ENCODE measurements around the gene GPRC6A. TPM values are rescaled to one million over a fixed set of nuclear protein-coding genes. Genes with fewer than 3 reads are reported as not detected.

Gene GPRC6A, protein sequence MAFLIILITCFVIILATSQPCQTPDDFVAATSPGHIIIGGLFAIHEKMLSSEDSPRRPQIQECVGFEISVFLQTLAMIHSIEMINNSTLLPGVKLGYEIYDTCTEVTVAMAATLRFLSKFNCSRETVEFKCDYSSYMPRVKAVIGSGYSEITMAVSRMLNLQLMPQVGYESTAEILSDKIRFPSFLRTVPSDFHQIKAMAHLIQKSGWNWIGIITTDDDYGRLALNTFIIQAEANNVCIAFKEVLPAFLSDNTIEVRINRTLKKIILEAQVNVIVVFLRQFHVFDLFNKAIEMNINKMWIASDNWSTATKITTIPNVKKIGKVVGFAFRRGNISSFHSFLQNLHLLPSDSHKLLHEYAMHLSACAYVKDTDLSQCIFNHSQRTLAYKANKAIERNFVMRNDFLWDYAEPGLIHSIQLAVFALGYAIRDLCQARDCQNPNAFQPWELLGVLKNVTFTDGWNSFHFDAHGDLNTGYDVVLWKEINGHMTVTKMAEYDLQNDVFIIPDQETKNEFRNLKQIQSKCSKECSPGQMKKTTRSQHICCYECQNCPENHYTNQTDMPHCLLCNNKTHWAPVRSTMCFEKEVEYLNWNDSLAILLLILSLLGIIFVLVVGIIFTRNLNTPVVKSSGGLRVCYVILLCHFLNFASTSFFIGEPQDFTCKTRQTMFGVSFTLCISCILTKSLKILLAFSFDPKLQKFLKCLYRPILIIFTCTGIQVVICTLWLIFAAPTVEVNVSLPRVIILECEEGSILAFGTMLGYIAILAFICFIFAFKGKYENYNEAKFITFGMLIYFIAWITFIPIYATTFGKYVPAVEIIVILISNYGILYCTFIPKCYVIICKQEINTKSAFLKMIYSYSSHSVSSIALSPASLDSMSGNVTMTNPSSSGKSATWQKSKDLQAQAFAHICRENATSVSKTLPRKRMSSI
- not detected in 2 replicates for total RNA-seq

DNA sequence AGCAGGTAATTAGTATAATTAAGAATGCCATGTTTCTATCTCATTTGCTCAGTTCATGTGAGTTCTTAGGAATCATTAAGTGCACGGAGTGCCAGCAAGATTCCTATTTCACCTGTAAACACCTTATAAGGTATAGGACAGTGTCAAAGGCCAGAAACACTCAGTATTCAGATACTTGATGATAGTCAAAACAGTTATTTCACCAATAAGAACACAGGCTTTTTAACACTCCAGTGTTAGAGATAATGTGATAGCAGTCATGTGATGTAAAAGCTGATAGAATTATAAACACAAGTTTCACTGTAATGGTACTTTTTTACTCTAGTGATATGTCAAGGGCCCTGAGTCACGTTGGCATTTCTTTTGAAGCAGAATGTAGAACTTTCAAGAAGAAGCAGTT is at the start of gene GPRC6A:
Gene GPRC6A (minus strand): TSS at position 101 of the 400 bp plus-strand sequence. CDS start 70 bp downstream, at position 31.
- intact Hi-C loops (cut with micrococcal nuclease) = no loop called here
- Mint-ChIP-seq H3K36me3 (ENCODE audit: low read depth) (no peaks in the 10 kb centered on the region), H3K4me1 (ENCODE audit: low read depth) (no peaks in the 10 kb centered on the region), H3K27me3 (ENCODE audit: low read depth) (no peaks in the 10 kb centered on the region), H3K4me3 (ENCODE audit: low read depth) (no peak within 1 kb of the TSS), H3K9me3 (no peaks in the 10 kb centered on the region), H3K27ac (no peak within 1 kb of the TSS)
- DNase-seq (ENCODE audit: low spot score) = no peak

DNA sequence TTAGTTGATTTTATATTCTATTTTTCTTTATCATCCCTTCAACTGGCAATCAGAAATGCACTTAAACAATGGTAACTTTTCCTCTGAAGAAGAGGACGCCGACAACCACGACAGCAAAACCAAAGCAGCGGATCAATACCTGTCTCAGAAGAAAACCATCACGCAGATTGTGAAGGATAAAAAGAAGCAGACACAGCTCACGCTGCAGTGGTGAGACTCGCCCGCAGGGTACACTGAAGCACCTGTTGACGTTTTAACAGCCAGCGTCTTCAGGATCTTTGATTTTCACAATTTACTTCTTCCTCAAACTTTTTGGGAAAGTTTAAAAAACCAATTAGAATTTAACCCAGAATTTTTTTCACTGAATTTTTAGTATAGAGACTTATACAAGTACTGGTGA is 48.9 kb upstream of the GPRC6A start:
- DNase-seq (ENCODE audit: low spot score) = no peak
- Mint-ChIP-seq H3K27me3 (ENCODE audit: low read depth) (peaks cover 39% of the 10 kb centered on the region), H3K27ac (no peak overlapping the region), H3K4me1 (ENCODE audit: low read depth) (peaks cover 7% of the 10 kb centered on the region), H3K4me3 (ENCODE audit: low read depth) (no peak overlapping the region), H3K36me3 (ENCODE audit: low read depth) (no peaks in the 10 kb centered on the region), H3K9me3 (no peaks in the 10 kb centered on the region)
- intact Hi-C loops (cut with micrococcal nuclease) = no loop called here

DNA sequence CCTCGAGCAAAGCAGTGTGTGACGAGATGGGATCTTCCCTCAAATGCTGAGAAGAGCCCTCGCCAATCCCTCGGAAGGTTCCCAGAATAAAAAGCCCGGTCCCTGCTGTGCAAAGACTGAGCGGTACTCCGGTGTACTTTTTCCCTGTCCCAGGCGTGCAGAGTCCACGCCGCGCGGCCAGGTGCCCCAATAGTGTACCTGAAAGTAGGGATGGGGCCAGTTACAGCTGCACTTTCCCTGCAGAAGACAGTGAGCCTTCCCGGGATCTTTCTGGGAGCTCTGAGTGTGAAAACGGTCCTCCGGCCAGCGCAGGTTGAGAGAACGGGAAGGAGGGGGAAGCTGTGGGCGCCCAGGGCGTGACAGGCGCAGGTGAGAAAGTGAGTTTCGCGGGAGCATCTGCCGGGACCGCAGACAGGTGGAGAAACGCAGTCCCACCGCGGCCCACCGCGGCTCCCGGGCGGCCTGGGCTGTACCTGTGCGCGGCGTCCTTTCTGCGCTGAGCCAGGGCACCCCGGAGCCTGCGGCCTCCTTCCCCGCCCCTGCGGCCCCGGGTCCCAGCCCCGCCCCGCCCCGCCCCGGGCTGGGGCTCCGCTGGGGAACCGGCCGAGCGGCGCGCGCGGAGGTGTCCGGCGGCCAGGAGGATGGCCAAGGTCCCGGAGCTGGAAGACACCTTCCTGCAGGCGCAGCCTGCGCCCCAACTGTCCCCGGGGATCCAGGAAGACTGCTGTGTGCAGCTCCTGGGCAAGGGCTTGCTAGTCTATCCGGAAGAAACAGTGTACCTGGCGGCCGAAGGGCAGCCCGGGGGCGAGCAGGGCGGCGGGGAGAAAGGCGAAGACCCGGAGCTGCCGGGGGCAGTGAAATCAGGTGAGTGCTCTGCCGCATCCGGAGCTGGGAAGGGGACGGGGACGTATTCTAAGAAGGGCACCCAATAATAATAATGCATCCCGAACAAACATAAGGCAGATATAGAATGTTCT is 48.0 kb upstream of the GPRC6A start, which contains the start of gene RFX6:
Gene RFX6 (plus strand): TSS at position 608 of the 977 bp plus-strand sequence. CDS start 34 bp downstream, at position 642.
- H3K36me3 Mint-ChIP-seq (ENCODE audit: low read depth) = no peaks in the 10 kb centered on the region
- no peaks in the 10 kb centered on the region for H3K9me3 Mint-ChIP-seq
- peaks cover 39% of the 10 kb centered on the region for H3K27me3 Mint-ChIP-seq (ENCODE audit: low read depth)
- no peak within 1 kb of the TSS for H3K27ac Mint-ChIP-seq
- no peak for DNase-seq (ENCODE audit: low spot score)
- H3K4me3 Mint-ChIP-seq (ENCODE audit: low read depth) = peak within 1 kb of the TSS; percentile 42
- peaks cover 7% of the 10 kb centered on the region for H3K4me1 Mint-ChIP-seq (ENCODE audit: low read depth)
- intact Hi-C loops (cut with micrococcal nuclease) = no loop called here

DNA sequence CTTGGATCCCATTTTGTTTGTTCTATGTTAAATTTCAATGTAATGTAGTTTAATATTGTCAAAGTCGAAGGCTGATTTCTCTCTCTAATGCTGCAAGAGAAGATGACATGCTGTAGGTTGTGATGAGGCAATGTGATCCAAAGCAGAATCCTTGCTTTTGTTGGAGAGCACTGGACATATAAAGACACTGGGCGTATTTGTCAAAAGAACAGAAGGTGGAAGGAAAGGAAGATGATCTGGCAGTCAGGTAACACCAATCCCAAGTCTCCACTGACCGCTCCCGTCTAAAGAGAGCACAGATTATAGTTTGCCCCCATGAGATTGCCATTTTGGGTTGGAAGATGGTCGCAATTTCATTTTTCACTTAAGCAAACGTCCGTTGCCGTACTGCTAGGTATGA is 47.2 kb upstream of the GPRC6A start:
- no peaks in the 10 kb centered on the region for H3K9me3 Mint-ChIP-seq
- no peak overlapping the region for H3K4me3 Mint-ChIP-seq (ENCODE audit: low read depth)
- H3K27ac Mint-ChIP-seq = no peak overlapping the region
- H3K27me3 Mint-ChIP-seq (ENCODE audit: low read depth) = peaks cover 39% of the 10 kb centered on the region
- H3K36me3 Mint-ChIP-seq (ENCODE audit: low read depth) = no peaks in the 10 kb centered on the region
- DNase-seq (ENCODE audit: low spot score) = no peak
- intact Hi-C loops (cut with micrococcal nuclease) = no loop called here
- H3K4me1 Mint-ChIP-seq (ENCODE audit: low read depth) = peaks cover 7% of the 10 kb centered on the region

DNA sequence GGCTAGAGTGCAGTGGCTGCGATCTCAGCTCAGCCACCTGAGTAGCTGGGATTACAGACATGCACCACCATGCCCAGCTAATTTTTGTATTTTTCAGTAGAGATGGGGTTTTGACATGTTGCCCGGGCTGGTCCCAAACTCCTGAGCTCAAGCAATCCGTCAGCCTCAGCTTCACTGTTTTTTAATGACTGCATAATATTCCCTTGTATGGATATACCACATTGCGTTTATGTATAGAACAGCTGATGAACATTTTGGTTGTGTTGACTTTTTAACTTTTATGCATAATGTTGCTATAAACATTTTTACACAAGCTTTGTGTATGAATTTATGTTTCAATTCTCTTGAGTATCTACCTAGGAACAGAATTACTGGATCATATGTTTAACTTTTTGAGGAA is 43.9 kb upstream of the GPRC6A start:
- H3K36me3 Mint-ChIP-seq (ENCODE audit: low read depth) = no peaks in the 10 kb centered on the region

DNA sequence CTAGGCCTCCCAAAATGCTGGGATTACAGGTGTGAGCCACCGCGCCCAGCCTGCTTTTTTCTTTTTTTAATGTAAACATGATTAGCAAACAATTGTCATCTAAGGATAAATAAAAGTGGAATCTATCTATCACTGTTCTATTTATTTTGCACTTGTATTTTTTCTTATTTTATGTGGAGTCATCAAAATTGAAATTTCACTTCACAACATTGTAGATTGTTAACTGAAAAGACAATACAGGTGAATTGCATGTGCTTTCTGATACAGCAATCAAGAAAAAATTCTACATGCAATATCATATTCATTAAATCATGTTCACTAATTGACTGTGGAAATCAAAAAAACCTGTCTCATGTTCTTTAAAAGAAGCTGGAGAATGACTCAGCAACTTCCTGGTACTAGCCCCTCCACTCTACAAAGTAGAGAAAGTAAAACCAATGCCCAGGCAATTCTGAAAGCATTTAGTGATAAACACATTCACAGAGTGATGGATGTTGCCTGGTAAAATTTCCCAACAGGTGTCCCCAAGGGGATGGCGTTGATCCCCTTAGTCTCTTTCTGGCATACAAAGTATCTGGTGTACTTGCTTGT is 37.5 kb upstream of the GPRC6A start:
- no peaks in the 10 kb centered on the region for H3K9me3 Mint-ChIP-seq
- no peak overlapping the region for H3K4me3 Mint-ChIP-seq (ENCODE audit: low read depth)
- no peaks in the 10 kb centered on the region for H3K27me3 Mint-ChIP-seq (ENCODE audit: low read depth)
- no peaks in the 10 kb centered on the region for H3K36me3 Mint-ChIP-seq (ENCODE audit: low read depth)
- intact Hi-C loops (cut with micrococcal nuclease) = no loop called here
- no peaks in the 10 kb centered on the region for H3K4me1 Mint-ChIP-seq (ENCODE audit: low read depth)
- H3K27ac Mint-ChIP-seq = no peak overlapping the region
- DNase-seq (ENCODE audit: low spot score) = no peak

More for the DNA sequence above, 43.9 kb upstream of the GPRC6A start:
- intact Hi-C loops (cut with micrococcal nuclease) = no loop called here
- H3K4me3 Mint-ChIP-seq (ENCODE audit: low read depth) = no peak overlapping the region
- peaks cover 33% of the 10 kb centered on the region for H3K27me3 Mint-ChIP-seq (ENCODE audit: low read depth)
- H3K4me1 Mint-ChIP-seq (ENCODE audit: low read depth) = peaks cover 7% of the 10 kb centered on the region
- H3K9me3 Mint-ChIP-seq = no peaks in the 10 kb centered on the region
- no peak for DNase-seq (ENCODE audit: low spot score)
- no peak overlapping the region for H3K27ac Mint-ChIP-seq

DNA sequence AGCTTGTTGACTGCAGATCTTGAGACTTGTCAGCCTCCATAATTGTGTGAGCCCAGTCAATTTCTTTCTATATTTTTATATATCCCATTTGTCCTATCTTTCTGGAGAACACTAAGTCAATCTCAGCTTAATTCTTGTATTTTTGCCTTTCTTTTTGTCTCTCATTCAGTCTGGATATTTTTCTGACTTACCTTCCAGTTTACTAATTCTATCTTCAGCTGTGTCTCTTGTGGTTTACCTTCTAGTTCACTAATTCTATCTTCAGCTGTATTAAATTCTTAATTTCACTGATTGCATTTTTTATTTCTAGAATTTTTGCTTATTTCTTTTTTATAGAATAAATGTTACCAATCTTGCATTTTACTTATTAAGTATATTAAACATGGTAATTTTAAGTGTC is 30.4 kb upstream of the GPRC6A start:
- Mint-ChIP-seq H3K27ac (no peak overlapping the region), H3K4me3 (ENCODE audit: low read depth) (no peak overlapping the region), H3K4me1 (ENCODE audit: low read depth) (no peaks in the 10 kb centered on the region), H3K36me3 (ENCODE audit: low read depth) (no peaks in the 10 kb centered on the region), H3K27me3 (ENCODE audit: low read depth) (no peaks in the 10 kb centered on the region), H3K9me3 (peaks cover 25% of the 10 kb centered on the region)
- intact Hi-C loops (cut with micrococcal nuclease) = no loop called here
- no peak for DNase-seq (ENCODE audit: low spot score)

DNA sequence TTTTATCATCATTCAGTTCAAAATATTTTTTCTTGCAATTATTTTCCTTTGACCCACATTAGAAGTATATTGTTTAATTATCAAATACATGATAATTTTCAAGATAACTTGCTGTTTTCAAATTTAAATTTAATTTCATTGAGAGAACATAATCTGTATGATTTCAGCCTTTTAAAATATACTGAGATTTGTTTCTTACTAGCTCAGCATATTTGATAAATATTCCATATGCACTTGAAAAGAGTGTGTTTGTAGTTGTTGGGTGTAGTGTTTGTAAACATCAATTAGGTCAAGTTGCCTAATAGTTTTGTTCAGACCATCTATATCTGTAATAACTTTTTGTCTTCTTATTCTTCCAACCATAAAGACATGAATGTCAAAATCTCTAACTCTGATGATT is 29.2 kb upstream of the GPRC6A start:
- Mint-ChIP-seq H3K4me1 (ENCODE audit: low read depth) (no peaks in the 10 kb centered on the region), H3K36me3 (ENCODE audit: low read depth) (no peaks in the 10 kb centered on the region), H3K4me3 (ENCODE audit: low read depth) (no peak overlapping the region), H3K9me3 (peaks cover 25% of the 10 kb centered on the region), H3K27ac (no peak overlapping the region), H3K27me3 (ENCODE audit: low read depth) (no peaks in the 10 kb centered on the region)
- intact Hi-C loops (cut with micrococcal nuclease) = no loop called here
- no peak for DNase-seq (ENCODE audit: low spot score)

DNA sequence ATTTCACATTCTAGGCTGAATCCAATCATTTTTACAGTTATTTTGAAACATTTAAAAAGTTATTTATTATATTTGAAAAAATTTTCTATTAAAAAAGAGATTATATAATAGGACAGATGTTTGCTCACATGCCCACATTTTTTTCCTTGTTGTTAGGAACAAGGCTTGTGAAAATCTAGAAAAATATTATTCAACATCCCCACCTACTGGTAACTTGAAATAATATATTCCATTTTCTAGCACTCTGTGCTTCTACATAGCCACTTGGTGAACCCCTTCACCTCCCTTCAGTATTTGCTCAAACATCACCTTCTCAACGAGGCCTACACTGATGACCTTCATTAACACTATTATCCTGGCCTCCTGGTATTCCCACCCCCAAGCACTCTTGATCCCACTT is 18.3 kb upstream of the GPRC6A start:
- H3K27ac Mint-ChIP-seq = no peak overlapping the region
- H3K4me1 Mint-ChIP-seq (ENCODE audit: low read depth) = no peaks in the 10 kb centered on the region
- peaks cover 2% of the 10 kb centered on the region for H3K27me3 Mint-ChIP-seq (ENCODE audit: low read depth)
- DNase-seq (ENCODE audit: low spot score) = no peak
- H3K4me3 Mint-ChIP-seq (ENCODE audit: low read depth) = no peak overlapping the region
- intact Hi-C loops (cut with micrococcal nuclease) = loop anchor here (1.0 kb wide), 1 partner anchor 68 kb away; no protein-coding TSS in a partner anchor
- no peaks in the 10 kb centered on the region for H3K9me3 Mint-ChIP-seq
- H3K36me3 Mint-ChIP-seq (ENCODE audit: low read depth) = no peaks in the 10 kb centered on the region

DNA sequence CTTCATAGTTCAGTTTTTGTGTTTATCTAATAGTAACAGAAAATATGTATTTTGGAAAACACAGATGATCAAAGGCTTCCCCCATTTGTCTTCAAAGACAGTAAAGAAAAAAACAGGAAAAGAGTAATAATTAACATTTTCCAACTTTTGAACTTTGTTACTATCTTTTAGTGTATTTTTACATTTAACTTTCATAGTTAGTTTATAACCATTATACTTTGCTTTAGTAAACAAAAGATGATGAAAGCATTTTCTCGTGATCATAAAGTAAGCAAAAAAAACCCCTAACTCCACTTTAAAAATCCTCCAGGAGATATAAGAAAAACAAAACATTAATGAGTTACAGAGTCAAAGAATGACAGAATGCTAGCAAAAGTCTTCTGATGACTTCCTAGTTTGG is 13.6 kb upstream of the GPRC6A start:
- Mint-ChIP-seq H3K27ac (no peak overlapping the region), H3K27me3 (ENCODE audit: low read depth) (peaks cover 2% of the 10 kb centered on the region), H3K36me3 (ENCODE audit: low read depth) (no peaks in the 10 kb centered on the region), H3K9me3 (no peaks in the 10 kb centered on the region), H3K4me1 (ENCODE audit: low read depth) (no peaks in the 10 kb centered on the region), H3K4me3 (ENCODE audit: low read depth) (no peak overlapping the region)
- intact Hi-C loops (cut with micrococcal nuclease) = no loop called here
- no peak for DNase-seq (ENCODE audit: low spot score)

DNA sequence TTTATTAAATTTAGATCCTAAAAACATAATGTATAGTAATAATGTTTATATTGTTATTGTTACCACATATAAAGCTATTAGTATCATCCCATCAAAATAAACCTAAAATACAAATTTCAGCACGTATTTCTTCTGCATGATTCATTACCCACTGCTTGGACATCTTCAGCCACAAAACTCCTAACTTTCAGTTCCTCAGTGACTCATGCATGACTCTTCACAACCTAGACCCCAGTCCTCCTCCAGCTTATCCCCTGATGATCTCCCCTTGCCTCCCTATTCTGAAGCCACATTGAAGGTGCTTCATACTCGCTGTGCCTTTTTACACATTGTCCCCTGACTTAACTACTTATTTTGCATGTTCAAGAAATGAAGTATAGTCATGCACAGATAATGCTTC is 11.2 kb upstream of the GPRC6A start:
- intact Hi-C loops (cut with micrococcal nuclease) = no loop called here
- Mint-ChIP-seq H3K9me3 (no peaks in the 10 kb centered on the region), H3K4me3 (ENCODE audit: low read depth) (no peak overlapping the region), H3K36me3 (ENCODE audit: low read depth) (no peaks in the 10 kb centered on the region), H3K4me1 (ENCODE audit: low read depth) (no peaks in the 10 kb centered on the region), H3K27ac (no peak overlapping the region), H3K27me3 (ENCODE audit: low read depth) (peaks cover 2% of the 10 kb centered on the region)
- DNase-seq (ENCODE audit: low spot score) = no peak
